Muscle of leg (tissue), 11 donors: Measurements from ENCODE around the gene WNT5B. TPM values are rescaled to one million over a fixed set of nuclear protein-coding genes. Genes with fewer than 3 reads are reported as not detected.
"Not testable (repeated sequence)": the region's sequence is repeated elsewhere in the genome, so short reads cannot be mapped to it uniquely, and the experiment has no call there.

Experiments
- DNase-seq: peaks from one replicate; pipeline ENCODE4 v3.0.0; 2013
- H3K27ac ChIP-seq: one replicate; pipeline ENCODE4 v1.5.1; 2013; ENCODE audit warnings: mild to moderate bottlenecking, low read length, control low read depth
- H3K27me3 ChIP-seq: one replicate; pipeline ENCODE4 v1.6.1; 2013; ENCODE audit warnings: low read length; ENCODE audit not compliant: control insufficient read depth, insufficient read depth
- H3K36me3 ChIP-seq: one replicate; pipeline ENCODE4 v1.6.1; 2013; ENCODE audit warnings: low read length; ENCODE audit not compliant: control insufficient read depth, insufficient read depth
- H3K4me1 ChIP-seq: one replicate; pipeline ENCODE4 v1.6.1; 2013; ENCODE audit warnings: low read length; ENCODE audit not compliant: control insufficient read depth, insufficient read depth
- H3K4me3 ChIP-seq: one replicate; pipeline ENCODE4 v1.5.1; 2013; ENCODE audit warnings: low read length, control low read depth
- H3K9me3 ChIP-seq: replicated peaks from 2 replicates; pipeline ENCODE4 v1.6.1; 2013; ENCODE audit warnings: low read depth, low read length; ENCODE audit not compliant: control insufficient read depth
- whole genome bisulfite sequencing: methylation state at CpG from one replicate; pipeline ENCODE4 v1.1.5; 2013; ENCODE audit warnings: missing lambda C conversion rate; ENCODE audit not compliant: insufficient coverage; 5-methylcytosine and 5-hydroxymethylcytosine counted together
- polyA plus RNA-seq, 8 donors: library from polyadenylated mRNA; unstranded; fragments of 120-200 nt; gene quantifications; one replicate each; pipeline versions ENCODE4 v1.2.1 to v1.2.3, GENCODE V29; 2013; ENCODE audit warnings: inconsistent platforms in 1 of 8, low replicate concordance in 1 of 8; ENCODE audit not compliant: insufficient read length in 8 of 8, insufficient read depth in 1 of 8
- total RNA-seq: library from RNA; stranded (reverse); fragments of 120-200 nt; gene quantifications from one replicate; pipeline ENCODE4 v1.2.4, GENCODE V29; 2013

WNT5B gene
- total and polyA plus RNA-seq, 9 donors, result 22.2 to 38.8 (median 29.6) TPM

- Histone ChIP-seq H3K27me3 (no peaks in the 10 kb centered on the region), H3K4me3 (no peak overlapping the region), H3K36me3 (peaks cover 4% of the 10 kb centered on the region), H3K9me3 (no peaks in the 10 kb centered on the region), H3K4me1 (peaks cover 28% of the 10 kb centered on the region), H3K27ac (peak overlapping the region; percentile 97)
- WGBS, result 80% methylated on average over 2 of the region's 9 CpGs
- DNase-seq, result no peak
These were observed 33.2 kb upstream of the WNT5B start for GRCh38 chr12:1595690-1596347.

- H3K4me1 ChIP-seq, result peaks cover 7% of the 10 kb centered on the region
- no peaks in the 10 kb centered on the region for H3K36me3 ChIP-seq
- no peaks in the 10 kb centered on the region for H3K9me3 ChIP-seq
- no peak for DNase-seq
- no peaks in the 10 kb centered on the region for H3K27me3 ChIP-seq
- H3K4me3 ChIP-seq, result no peak overlapping the region
- H3K27ac ChIP-seq, result no peak overlapping the region
- WGBS, result no CpG with 5 or more reads among the region's 3 CpGs
These were observed 30.3 kb upstream of the WNT5B start for GRCh38 chr12:1598757-1599156.

GRCh38 chr12:1602706-1603105 is 26.3 kb upstream of the WNT5B start:
- not testable (repeated sequence) for H3K27ac ChIP-seq, H3K36me3 ChIP-seq, H3K27me3 ChIP-seq, DNase-seq, H3K9me3 ChIP-seq, H3K4me3 ChIP-seq
- WGBS, result 100% methylated on average over 3 of the region's 9 CpGs
- peaks cover 19% of the 10 kb centered on the region for H3K4me1 ChIP-seq

- Histone ChIP-seq H3K27me3 (no peaks in the 10 kb centered on the region), H3K4me3 (no peak overlapping the region), H3K9me3 (no peaks in the 10 kb centered on the region), H3K4me1 (peaks cover 23% of the 10 kb centered on the region), H3K27ac (no peak overlapping the region), H3K36me3 (no peaks in the 10 kb centered on the region)
- 45% methylated on average over 3 of the region's 7 CpGs for WGBS
- peak; percentile 40 for DNase-seq
These were observed 25.6 kb upstream of the WNT5B start for GRCh38 chr12:1603269-1603993.

DNA sequence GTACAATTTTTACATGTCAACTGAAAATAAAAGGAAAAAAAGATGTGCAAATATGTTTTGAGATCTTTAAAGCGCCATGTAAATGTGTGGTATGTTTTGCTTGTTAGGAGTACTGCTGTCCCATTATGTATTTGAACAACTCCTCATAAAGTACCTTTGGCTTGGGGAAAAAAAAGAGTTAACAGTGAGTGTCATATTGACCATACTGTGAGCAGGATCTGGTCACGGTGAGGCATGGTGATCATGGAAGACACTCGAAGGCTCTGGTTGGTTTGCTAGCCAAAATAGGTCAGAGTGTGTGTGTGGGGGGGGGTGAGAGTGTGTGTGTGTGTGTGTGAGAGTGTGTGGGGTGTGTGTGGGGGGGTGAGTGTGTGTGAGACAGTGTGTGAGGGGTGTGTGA is 24.6 kb upstream of the WNT5B start:
- WGBS, result 30% methylated on average over 2 of the region's 3 CpGs
- Histone ChIP-seq H3K9me3 (no peaks in the 10 kb centered on the region), H3K27ac (no peak overlapping the region), H3K4me1 (peaks cover 27% of the 10 kb centered on the region), H3K27me3 (no peaks in the 10 kb centered on the region), H3K36me3 (no peaks in the 10 kb centered on the region), H3K4me3 (no peak overlapping the region)
- DNase-seq, result no peak

DNA sequence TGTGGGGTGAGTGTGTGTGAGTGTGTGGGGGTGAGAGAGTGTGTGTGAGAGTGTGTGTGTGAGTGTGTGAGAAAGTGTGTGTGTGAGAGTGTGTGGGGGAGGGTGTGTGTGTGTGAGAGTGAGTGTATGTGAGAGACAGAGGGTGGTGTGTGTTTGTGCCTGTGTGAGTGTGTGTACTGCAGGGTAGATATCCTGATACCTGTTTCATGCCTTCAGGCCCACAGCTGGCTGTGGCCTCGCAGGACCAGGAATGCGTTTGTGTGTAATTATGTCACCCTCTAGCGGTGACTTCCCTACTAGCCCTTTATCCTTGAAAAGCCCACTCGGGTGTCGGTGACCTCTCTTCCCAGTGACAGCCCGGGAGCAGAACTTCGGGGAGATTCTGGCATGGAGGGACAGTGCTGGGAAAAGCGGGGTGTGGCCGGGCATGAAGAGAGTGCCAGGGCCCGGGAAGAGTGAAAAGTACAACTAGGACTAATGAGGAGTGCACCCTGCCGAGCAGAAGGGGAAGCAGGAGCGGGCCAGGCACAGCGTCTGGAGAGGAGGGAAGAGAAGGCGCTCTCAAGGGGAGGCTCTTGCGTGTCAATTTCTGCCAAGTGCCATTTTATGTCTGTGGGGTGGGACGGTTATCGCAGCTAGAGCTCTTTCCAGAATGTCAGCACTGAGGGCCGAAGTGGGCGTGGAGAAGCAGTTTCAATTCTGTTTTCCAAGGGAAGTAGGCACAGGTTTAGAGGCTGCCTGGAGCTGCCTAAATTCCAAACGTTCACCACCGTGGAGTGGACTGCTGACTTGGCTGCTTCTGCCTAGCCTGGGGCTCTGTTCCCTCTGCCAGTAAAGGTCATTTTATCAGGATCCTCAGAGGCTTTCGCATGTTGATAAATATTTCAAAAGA is 23.7 kb upstream of the WNT5B start:
- Histone ChIP-seq H3K4me3 (peak overlapping the region; percentile 37), H3K27ac (peak overlapping the region; percentile 90), H3K27me3 (no peaks in the 10 kb centered on the region), H3K4me1 (peaks cover 27% of the 10 kb centered on the region), H3K36me3 (no peaks in the 10 kb centered on the region), H3K9me3 (no peaks in the 10 kb centered on the region)
- DNase-seq, result peak; percentile 94
- 2% methylated on average over 15 of the region's 22 CpGs for WGBS

DNA sequence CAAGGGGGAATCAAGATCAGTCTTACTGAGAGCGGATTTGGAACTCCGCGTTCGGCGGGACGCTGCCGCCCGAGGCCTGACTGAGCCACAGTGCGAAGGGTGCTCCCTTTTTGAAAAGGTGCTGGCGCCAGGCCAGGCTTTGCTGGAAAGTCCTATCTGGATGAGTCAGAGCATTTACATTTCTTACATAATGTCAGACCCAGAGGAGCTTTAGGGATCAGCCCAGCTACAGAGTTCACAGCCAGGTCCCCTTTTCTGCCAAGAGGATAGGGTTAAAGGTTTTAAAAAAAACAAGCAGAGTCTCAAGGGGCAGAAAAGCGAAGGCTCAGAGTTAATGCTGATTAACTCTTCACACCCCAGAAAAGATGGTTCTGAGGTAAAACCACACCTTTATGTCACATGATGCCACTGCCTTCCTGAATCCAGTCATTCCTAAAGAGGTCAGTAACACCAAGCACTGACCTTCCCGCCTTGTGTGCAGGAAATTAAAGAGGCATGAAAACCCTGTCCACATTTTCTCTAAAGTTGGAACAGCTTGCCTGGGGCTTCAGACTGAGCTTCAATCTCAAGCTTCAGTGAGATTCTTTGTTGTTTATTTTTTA is 22.9 kb upstream of the WNT5B start:
- no peaks in the 10 kb centered on the region for H3K9me3 ChIP-seq
- DNase-seq, result peak; percentile 95
- H3K27ac ChIP-seq, result peak overlapping the region; percentile 90
- 3% methylated on average over 10 of the region's 12 CpGs for WGBS
- no peaks in the 10 kb centered on the region for H3K27me3 ChIP-seq
- peak overlapping the region; percentile 37 for H3K4me3 ChIP-seq
- H3K4me1 ChIP-seq, result peaks cover 27% of the 10 kb centered on the region
- H3K36me3 ChIP-seq, result no peaks in the 10 kb centered on the region

GRCh38 chr12:1607940-1608712 is 20.9 kb upstream of the WNT5B start:
- peak overlapping the region; percentile 26 for H3K27ac ChIP-seq
- no peaks in the 10 kb centered on the region for H3K36me3 ChIP-seq
- H3K4me1 ChIP-seq, result peaks cover 35% of the 10 kb centered on the region
- no peaks in the 10 kb centered on the region for H3K27me3 ChIP-seq
- no peaks in the 10 kb centered on the region for H3K9me3 ChIP-seq
- DNase-seq, result peak; percentile 61
- no CpG with 5 or more reads among the region's 3 CpGs for WGBS
- no peak overlapping the region for H3K4me3 ChIP-seq

DNA sequence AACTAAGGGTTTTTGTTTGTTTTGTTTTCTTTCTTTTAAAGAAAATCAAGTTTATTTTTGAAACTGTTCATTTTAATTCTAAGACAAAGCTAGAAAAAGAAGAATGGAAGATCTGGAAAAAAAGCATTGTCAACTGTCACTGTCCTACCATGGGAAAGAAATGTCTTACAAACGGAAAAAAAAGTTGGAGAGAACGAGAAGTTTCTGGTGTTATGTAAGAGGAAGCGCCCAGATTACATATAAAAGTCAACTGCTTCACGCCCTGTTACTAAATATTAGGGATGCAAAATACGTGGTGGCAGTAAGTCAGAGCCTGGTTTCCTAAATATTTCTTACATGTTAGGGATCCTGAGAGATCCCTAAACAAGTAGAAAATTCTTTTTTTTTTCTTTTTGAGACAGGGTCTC is 20.3 kb upstream of the WNT5B start:
- no CpG with 5 or more reads among the region's 5 CpGs for WGBS
- peak overlapping the region; percentile 23 for H3K27ac ChIP-seq

More for the DNA sequence above, 20.3 kb upstream of the WNT5B start:
- Histone ChIP-seq H3K4me3 (no peak overlapping the region), H3K27me3 (no peaks in the 10 kb centered on the region), H3K36me3 (no peaks in the 10 kb centered on the region), H3K4me1 (peaks cover 35% of the 10 kb centered on the region), H3K9me3 (no peaks in the 10 kb centered on the region)
- peak; percentile 79 for DNase-seq
